ENCODE results near the gene EHMT2.
A peak's percentile ranks its signal among the peaks of the same experiment; 100 is the strongest.
"Not testable (repeated sequence)": the region's sequence is repeated elsewhere in the genome, so short reads cannot be mapped to it uniquely, and the experiment has no call there.

EHMT2 gene

GRCh38 chr6:31861919-31862343, 35.6 kb downstream of the EHMT2 start:
- Mint-ChIP-seq H3K4me3 (peak overlapping the region; percentile 87 to 99 (median 96)), H3K27me3 (ENCODE audit: low read depth) (no peaks in the 10 kb centered on the region), H3K27ac (no peak overlapping the region), H3K36me3 (ENCODE audit: low read depth) (peaks cover 25% of the 10 kb centered on the region), H3K9me3 (no peaks in the 10 kb centered on the region), H3K4me1 (peaks cover 11% of the 10 kb centered on the region)
- TF ChIP-seq CTCF (IDR thresholded peaks at IDR 0.05; ENCODE audit: unreplicated experiment in 3 of 3): no peak

- TF ChIP-seq CTCF (IDR thresholded peaks at IDR 0.05; ENCODE audit: unreplicated experiment in 3 of 3): no peak
- H3K27ac Mint-ChIP-seq: no peak overlapping the region
- H3K36me3 Mint-ChIP-seq (ENCODE audit: low read depth): peaks cover 31% of the 10 kb centered on the region
- H3K4me3 Mint-ChIP-seq: peak overlapping the region; percentile 75 to 99 (median 87)
- H3K27me3 Mint-ChIP-seq (ENCODE audit: low read depth): no peaks in the 10 kb centered on the region
- peaks cover 11% of the 10 kb centered on the region for H3K4me1 Mint-ChIP-seq
- H3K9me3 Mint-ChIP-seq: no peaks in the 10 kb centered on the region
Observed at GRCh38 chr6:31861150-31861549, 36.3 kb downstream of the EHMT2 start.

DNA sequence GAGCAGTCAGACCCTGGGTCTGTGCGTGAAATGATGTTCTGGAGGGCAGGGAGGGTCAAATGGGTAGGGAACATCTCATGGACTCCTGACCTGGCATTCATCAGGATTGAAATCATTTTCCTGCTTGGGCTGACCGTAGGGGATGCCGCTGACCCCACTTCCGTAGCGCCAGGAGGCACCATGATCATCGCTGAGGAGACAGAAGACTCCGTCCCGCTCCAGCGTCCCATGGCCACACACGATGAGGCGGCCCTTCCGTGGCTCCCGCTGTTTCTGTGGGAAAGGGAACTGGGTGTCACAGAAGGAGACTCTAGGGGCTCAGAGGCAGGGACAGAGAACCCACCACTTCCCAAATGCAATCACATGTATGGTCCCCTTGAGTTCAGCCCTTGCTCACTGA, 37.1 kb downstream of the EHMT2 start:
- Mint-ChIP-seq H3K4me1 (peaks cover 11% of the 10 kb centered on the region), H3K4me3 (peak overlapping the region; percentile 59 to 82 (median 65)), H3K27me3 (ENCODE audit: low read depth) (no peaks in the 10 kb centered on the region), H3K9me3 (no peaks in the 10 kb centered on the region), H3K36me3 (ENCODE audit: low read depth) (peaks cover 37% of the 10 kb centered on the region), H3K27ac (no peak overlapping the region)
- no peak for TF ChIP-seq CTCF (IDR thresholded peaks at IDR 0.05; ENCODE audit: unreplicated experiment in 3 of 3)

DNA sequence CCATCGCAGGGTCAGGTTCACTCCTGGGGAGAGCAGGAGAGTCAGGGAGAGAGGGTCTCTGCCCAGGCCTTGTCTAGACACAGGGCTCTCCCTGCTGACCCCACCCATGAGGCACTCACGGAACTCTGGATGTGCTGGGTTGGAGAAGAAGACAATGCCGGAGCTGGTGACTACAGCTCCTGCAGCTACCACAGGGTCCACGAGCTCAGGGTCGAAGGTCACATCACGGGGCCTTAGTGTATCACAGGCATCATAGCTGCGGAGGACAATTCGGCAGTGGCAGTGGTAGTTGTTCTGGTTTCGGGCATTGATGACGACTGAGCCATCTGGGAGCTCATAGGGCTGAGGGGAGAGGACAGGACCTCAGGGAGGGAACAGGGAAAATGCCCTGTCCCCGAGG, 37.6 kb downstream of the EHMT2 start:
- H3K27ac Mint-ChIP-seq: no peak overlapping the region
- H3K27me3 Mint-ChIP-seq (ENCODE audit: low read depth): no peaks in the 10 kb centered on the region
- peaks cover 40% of the 10 kb centered on the region for H3K36me3 Mint-ChIP-seq (ENCODE audit: low read depth)
- no peak for TF ChIP-seq CTCF (IDR thresholded peaks at IDR 0.05; ENCODE audit: unreplicated experiment in 3 of 3)
- H3K4me1 Mint-ChIP-seq: peaks cover 11% of the 10 kb centered on the region
- H3K4me3 Mint-ChIP-seq: peak overlapping the region; percentile 59 to 82 (median 65)
- no peaks in the 10 kb centered on the region for H3K9me3 Mint-ChIP-seq

DNA sequence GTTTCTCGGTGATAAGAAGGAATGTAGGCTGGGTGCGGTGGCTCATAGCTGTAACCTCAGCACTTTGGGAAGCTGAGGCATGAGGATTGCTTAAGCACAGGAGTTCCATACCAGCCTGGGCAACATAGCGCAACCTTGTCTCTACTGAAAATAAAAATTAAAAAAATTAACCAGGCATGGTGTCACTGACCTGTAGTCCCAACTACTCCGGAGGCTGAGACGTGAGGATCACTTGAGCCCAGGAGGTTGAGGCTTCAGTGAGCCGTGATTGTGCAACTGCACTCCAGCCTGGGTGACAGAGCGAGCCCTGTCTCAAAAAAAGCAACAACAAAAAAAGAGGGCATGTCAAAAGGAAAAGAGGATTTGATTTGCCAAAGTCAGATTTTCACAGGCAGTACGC, 38.8 kb downstream of the EHMT2 start:
- Mint-ChIP-seq H3K9me3 (no peaks in the 10 kb centered on the region), H3K27ac (no peak overlapping the region), H3K4me1 (peaks cover 6% of the 10 kb centered on the region), H3K27me3 (ENCODE audit: low read depth) (no peaks in the 10 kb centered on the region), H3K36me3 (ENCODE audit: low read depth) (peaks cover 40% of the 10 kb centered on the region), H3K4me3 (no peak overlapping the region)
- no peak for TF ChIP-seq CTCF (IDR thresholded peaks at IDR 0.05; ENCODE audit: unreplicated experiment in 3 of 3)

GRCh38 chr6:31857774-31858173, 39.7 kb downstream of the EHMT2 start:
- H3K9me3 Mint-ChIP-seq; H3K27ac Mint-ChIP-seq; H3K4me1 Mint-ChIP-seq; H3K27me3 Mint-ChIP-seq (ENCODE audit: low read depth); H3K4me3 Mint-ChIP-seq: not testable (repeated sequence)
- peaks cover 42% of the 10 kb centered on the region for H3K36me3 Mint-ChIP-seq (ENCODE audit: low read depth)

GRCh38 chr6:31851980-31852718, 45.3 kb downstream of the EHMT2 start:
- Mint-ChIP-seq H3K27ac (peak overlapping the region in 2 of 3 experiments; percentile 55 to 86), H3K36me3 (ENCODE audit: low read depth) (peaks cover 27% of the 10 kb centered on the region)
- H3K27me3 Mint-ChIP-seq (ENCODE audit: low read depth); H3K9me3 Mint-ChIP-seq; H3K4me3 Mint-ChIP-seq; H3K4me1 Mint-ChIP-seq: not testable (repeated sequence)
